GM12891 (cell line): Measurements from ENCODE around the gene UNC119.

Source experiments
- PAX5 ChIP-seq: IDR thresholded peaks from 2 replicates; pipeline ENCODE4 v1.6.1; 2011; ENCODE audit warnings: low read length, moderate library complexity, mild to moderate bottlenecking; ENCODE audit not compliant: insufficient read depth, severe bottlenecking
- POLR2A ChIP-seq: IDR thresholded peaks from 2 replicates; pipeline ENCODE4 v1.6.1; 2011; ENCODE audit warnings: low read depth, low read length, control low read depth

GRCh38 chr17:28584434-28584833 lies 32.0 kb upstream of the UNC119 start:
- no peak for TF ChIP-seq POLR2A
- no peak for TF ChIP-seq PAX5
